Umbilical cord (tissue), 2 donors: ENCODE data around the gene TSC2. TPM values are rescaled to one million over a fixed set of nuclear protein-coding genes. Genes with fewer than 3 reads are reported as not detected.
"Not testable (repeated sequence)": the region's sequence is repeated elsewhere in the genome, so short reads cannot be mapped to it uniquely, and the experiment has no call there.

Experiments
- DNase-seq: peaks from one replicate; pipeline ENCODE4 v3.0.0-alpha.2; 2015; ENCODE audit warnings: low spot score
- total RNA-seq: library from RNA; depleted of rRNA; stranded (reverse); fragments of >200 nt; gene quantifications from one replicate; pipeline ENCODE4 v1.2.3, GENCODE V29; 2014; ENCODE audit warnings: low replicate concordance; ENCODE audit not compliant: insufficient read depth

TSC2 gene
- total RNA-seq, 1 donor from 2014 or later = 50.1 TPM

DNA sequence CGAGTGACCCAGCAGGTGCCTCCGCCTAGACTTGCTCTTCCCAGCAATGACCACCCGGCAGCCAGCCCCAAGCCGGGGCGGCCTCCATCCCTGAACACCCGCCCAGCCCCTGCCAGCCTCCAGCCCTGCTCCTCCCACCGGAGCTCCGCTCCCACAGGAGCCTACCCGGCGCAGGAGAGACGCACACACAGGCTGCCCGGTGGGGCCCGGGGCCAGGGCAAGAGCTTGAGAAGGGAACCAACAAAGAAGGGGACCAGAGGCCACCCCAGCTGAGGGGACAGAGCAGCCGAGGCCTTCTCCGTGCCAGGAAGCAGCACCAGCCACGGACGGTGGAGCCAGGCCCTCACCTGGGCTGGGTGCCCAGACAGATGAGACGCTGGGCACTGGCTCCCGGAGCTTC is 74.1 kb downstream of the TSC2 start:
- DNase-seq = no peak

DNA sequence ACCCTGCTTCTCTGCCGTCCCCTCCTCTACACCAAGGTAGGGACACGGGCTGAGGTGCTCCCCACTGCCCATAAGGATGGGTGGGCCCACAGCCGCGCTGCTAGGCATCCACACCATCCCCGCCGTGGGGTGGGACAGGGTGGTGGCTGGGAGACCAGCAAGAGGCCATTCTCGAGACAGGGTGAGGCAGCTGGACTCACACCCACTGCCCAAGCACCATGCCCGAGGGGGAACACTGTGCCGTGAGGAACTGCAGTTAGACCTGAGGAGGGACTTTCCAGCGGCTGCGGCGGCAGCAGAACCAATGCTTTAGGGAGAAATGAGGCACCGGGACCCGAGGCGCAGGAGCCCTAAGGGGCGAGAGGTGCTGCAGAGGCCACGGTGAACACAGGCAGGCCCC is 74.6 kb downstream of the TSC2 start:
- DNase-seq = no peak

DNA sequence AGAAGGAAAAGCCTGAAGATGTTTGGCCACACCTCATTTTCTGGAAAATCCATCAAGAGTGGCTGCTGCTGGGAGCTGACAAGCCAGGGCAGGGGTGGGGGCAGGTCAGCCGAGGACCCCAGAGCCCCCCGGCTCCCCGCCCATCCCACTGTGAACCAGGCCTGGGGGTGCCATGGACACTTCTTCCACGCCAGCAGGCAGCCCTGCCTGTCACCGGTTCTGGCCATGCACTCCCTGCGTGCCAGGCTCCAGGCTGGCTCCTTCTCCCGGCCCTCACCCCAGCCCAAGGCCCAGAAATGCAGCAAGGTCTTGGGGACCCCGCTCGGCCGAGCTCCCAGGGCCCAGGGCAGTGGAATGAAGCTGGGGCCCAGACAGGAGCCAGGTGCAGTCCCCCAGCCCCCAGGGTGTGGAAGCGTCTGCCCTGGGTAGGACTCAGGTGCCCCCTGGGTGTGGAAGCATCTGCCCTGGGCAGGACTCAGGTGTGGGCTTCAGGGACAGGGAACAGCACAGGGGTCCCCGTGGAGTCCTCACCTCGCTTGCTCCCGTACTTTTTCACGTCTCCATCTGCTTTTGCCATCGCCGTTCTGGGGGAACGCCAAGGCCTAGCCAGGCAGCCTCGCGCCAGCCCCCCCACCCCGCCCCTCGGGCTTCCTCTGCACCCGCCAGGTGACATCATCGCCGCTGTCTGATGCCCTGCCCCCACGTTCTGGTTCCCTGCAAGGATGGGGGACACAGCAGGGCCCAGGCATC is 75.3 kb downstream of the TSC2 start:
- not testable (repeated sequence) for DNase-seq

DNA sequence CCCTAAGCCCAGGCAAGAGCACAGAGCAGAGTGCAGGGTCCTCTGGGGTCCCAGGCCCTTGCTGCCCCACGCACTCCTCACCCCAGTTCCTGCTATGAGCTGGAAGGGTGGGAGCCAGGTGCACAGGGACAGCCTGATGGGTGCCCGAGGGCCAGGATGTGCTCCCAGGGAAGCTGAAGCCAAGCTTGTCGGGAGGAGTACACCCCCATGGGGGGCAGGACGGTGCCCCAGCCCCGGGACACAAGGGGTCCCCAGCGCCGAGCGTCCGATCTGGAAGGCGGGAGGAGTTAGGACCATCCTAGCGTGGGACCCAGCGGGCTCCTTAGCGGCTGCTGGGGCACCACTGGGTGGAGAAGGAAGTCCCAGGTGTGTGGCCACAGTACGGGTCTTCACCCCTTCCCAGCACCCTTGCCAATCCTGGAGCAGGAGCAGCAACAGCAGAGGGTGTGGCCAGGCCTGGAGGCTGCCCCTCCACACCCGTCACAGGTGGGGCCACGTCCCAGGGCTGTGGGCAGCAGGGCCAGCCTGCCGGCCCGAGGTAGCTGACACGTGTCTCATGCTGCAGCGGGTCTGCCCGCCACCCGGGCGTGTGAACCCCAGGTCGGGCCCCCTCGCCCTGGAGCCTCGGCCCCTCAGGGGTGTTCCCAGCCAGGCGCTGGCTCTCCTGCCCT is 76.1 kb downstream of the TSC2 start:
- not testable (repeated sequence) for DNase-seq

DNA sequence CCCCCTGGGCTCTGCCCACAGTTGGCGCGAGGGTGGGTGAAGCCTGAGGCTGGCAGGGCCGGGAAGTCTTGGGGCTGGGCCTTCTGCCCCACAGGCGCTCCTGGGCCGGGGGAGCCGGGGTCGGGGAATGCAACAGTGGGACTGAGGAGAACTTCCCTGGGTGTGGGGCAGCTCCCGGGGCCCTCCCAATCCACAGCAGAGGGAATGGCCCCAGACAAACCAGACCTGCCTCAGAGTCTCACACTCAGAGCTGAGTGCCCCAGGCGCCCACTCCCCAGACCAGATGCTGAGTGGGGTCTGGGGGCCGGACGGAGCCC is 76.5 kb downstream of the TSC2 start:
- DNase-seq = peak; percentile 32

DNA sequence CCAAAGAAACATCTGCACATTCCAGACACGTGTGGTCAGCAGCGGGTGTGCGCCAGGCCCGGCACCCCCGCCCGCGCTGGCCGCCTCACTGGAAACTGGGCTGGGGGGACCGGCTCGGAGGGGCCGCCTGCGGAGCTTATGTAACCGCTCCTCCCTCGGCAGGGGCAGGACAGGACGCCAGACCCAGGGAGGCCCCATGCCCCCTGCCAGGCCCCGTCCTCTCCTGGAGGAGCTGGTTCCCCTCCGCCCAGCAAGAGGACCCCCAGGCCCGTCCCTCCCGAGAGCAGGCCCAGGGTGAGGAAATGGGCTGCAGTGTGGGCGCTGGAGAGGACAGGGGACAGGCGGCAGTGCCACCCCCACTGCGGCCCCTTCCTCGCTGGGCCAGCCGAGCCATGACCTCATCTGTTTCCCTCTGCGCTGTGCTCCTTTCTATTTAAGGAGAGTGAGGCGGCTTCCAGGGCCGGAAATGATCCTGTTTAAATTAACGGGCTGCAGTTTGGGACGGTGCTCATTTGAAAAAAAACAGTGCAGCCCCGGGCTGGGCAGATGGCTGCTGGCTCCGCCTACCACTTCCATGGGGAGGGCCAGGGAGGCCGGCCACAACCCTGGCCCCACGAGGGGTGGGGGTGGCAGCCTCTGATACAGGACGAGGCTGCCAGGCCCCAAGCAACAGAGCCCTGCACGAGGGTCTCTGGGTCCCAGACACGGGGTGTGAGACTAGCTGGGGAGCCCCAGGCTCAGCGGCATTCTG is 77.1 kb downstream of the TSC2 start:
- peak; percentile 90 for DNase-seq

DNA sequence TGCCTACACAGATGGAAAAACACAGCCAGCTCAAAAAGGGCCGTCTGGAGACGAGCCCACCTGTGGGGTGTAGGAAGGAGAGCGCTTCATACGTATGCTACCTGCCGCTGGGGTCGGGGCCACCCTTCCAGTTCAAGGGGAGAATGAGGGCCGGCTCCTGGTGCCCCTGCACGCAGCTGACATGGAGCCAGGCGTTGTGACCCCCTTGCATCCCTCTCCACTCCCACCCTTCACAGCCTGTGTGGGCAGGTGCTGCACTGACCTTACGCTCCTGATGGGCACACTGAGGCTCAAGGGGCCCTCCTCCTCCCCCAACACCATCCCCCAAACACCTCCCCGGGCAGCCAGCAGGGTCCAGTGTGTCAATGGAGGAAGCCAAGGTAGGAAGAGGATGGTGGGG is 77.8 kb downstream of the TSC2 start:
- not testable (repeated sequence) for DNase-seq

DNA sequence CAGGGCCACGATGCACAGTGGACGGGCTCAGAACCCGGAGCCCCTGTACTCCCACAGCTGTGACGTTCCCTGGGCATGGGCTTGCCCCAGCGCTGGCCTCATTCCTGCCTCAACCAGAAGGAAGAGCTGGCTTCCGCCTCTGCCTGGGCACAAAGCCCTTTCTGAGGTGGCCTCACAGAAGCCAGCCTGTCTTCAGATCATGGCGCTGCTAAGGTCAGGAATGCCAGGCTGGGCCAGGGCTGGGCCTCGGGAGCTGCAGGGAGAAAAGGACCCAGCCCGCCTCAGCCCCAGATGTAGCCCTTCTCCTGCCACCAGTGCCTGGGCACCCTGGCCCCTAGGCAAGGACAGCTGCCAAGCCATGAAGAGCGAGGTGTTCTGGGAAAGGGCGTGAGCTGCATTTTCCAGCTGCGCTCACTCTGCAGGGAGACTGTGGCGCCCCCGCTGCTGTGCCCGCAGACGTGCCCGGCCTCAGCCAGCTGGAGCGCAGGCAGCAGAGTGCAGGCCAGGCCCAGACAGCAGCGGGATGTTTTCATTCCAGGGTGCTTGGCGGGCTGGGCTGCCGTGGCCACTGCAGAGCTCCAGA is 78.5 kb downstream of the TSC2 start:
- not testable (repeated sequence) for DNase-seq

DNA sequence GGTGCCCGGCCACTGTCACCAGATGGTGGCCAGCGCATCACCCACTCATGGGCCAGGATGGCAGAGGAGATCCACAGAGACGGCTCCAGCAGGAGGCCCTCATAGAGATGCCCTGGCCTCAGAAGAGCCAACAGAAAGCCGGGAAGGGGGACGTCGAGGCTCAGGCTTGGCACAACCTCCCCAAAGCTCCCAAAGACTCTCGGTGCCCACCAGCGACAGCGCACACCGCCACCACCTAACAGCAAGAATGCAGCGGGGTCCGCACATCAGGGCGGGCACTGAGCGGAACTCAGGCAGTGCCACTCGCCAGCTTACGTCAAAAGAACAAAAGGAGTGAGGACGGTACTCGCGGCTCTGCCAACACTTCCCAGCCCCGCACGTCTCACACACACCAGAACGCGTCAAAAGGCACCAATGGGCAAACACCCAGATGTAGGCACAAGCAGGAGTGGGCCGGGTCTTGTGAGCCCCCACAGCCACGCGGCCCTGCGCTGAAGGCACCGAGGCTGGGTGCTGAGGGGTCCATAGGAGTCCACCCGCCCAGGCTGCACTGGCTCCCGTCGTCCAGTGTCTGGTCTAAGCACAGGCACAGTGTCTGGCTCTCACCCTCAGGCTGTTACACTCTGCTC is 79.3 kb downstream of the TSC2 start:
- DNase-seq = not testable (repeated sequence)

DNA sequence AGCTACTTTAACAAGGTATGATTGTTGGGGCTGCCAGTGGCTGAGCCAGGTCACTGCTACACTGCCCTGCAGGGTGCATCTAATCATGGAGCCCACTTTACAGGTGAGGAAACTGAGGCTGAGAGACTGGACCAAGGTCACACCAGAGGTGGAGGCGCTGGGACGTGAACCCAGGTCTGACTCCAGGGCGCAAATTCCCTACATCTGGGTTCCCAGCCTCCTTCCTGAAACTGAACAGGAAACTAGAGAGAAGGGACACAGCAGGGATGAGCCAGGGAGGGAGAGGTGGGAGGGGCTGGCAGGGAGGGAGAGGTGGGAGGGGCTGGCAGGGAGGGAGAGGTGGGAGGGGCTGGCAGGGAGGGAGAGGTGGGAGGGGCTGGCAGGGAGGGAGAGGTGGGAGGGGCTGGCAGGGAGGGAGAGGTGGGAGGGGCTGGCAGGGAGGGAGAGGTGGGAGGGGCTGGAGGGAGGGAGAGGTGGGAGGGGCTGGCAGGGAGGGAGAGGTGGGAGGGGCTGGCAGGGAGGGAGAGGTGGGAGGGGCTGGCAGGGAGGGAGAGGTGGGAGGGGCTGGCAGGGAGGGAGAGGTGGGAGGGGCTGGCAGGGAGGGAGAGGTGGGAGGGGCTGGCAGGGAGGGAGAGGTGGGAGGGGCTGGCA is 80.0 kb downstream of the TSC2 start:
- DNase-seq = peak; percentile 46

DNA sequence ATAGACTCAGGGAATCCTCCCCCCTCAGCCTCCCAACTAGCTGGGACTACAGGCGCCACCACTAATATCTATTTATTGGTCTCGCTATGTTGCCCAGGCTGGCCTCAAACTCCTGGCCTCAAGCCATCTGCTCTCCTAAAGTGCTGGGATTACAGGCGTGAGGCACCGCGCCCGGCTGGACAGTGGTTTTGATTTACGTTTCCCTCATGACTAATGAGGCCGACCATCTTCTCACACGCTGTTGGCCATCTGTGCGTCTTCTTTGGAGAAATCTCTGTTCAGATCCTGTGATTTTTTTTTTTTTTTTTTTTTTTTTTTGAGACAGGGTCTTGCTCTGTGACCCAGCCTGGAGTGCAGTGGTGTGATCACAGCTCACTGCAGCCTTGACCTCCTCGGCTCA is 81.5 kb downstream of the TSC2 start:
- DNase-seq = not testable (repeated sequence)

DNA sequence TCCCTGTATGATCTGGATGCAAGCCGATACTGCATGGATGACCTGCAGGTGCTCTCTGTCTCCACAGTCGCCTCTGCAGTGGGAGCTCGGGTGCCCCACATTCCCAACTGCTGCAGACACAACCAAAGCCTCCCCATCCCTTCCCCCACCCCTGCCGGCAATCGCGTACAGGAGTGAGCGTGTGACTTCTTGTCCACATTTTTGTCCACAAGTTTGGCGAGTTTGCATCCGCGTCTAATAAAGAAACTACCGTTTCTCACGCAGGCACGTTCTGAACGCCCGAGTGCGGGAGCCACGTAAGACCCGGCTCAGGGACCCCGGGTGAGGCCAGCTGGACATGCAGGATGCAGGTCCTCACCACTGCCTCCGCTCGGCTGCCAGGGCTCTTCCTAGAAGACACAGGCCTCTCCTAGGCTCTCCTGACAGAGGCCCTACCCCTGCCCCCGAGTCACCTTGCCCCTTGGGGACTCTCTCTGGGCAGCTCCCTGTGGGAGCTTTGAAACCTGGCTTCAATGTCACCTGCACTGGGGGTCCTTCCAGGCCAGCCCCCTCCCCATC is 82.2 kb downstream of the TSC2 start:
- DNase-seq = not testable (repeated sequence)

DNA sequence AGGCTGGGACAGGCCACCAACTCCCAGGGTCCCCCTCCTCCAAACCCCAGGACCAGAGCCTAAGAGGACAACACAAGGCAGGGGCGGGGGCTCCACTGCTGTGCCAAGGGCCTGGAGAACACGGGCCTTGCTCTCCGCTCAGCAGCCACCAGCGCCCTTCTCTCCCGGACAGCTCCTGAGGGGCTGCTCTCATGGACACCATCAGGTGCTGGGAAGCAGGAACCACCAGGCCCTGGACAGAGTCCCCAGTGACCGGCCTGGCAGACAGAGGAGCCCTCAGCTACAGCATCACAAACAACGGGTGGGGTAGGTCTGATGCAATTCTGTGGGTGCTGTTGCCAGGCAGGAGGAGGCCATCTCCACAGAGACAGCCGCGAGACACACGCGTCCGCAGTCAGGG is 86.0 kb downstream of the TSC2 start:
- not testable (repeated sequence) for DNase-seq

DNA sequence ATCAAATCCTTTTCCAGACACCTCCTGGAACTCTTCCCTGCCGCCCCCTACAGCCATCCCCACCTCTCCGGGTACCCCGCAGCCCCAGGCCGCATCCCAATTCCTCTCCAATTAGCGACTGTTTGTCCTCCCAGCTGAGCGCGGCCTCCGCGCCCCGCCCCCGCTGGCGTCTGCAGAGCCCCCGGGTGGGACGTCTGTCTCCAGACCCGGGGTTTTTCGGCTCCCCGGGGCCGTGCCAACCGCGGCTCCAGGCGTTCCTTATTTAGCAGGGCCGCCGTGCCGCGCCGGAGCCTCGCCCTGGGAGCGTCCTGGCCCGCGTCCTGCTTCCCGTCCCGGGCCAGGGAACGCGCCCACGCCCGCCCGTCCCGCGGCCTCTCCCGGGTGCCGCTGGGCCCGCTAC is 87.3 kb downstream of the TSC2 start:
- not testable (repeated sequence) for DNase-seq

DNA sequence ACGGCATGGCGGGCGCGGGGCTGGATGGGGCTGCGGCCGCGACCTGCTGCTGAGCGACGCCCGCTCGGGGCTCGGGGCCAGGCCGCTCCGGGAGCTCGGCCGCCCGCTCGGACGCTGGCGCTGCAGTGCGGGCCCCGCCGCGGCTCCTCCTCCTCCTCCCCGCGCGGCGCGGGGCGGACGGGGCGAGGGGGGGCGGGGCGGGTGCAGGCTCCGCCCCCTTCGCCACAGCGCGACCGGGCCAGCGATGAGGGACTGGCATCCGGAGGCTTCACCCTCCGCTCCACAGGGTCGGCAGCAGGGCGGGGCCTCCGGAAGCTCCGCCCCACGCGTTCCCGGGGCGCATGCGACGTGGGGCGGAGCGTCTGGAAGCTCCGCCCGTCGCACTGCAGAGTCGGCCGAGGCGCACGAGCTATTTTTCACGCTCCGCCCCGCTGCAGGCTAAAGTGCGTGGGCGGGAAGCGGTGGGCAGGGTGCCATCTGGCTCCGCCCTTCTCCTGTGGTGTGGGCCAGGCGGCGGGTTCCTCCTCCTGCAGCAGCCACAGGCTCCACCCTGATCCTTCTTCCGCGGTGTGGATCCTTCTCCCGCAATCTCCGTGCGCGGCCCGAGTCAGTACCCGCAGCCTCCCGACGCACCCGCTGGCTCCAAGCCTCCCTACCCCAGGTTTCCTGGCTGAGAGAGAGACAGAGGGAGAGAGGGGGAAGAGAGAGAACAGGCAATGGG is 88.1 kb downstream of the TSC2 start, which contains the start of gene PKD1:
TSS of gene PKD1 (minus strand) at position 129 of the 721 bp plus-strand sequence. CDS start 209 bp downstream, outside the sequence.
- peak; percentile 95 for DNase-seq

Other genes starting within 250 kb of the TSC2 start
- 34.4 TPM for gene HAGH, start 221.2 kb upstream of the TSC2 start, total RNA-seq
- 36.1 TPM for gene FAHD1, start 220.8 kb upstream of the TSC2 start, total RNA-seq
- gene MEIOB, start 175.8 kb upstream of the TSC2 start, total RNA-seq = not detected
- not detected for gene HS3ST6, start 129.6 kb upstream of the TSC2 start, total RNA-seq
- gene MSRB1, start 104.8 kb upstream of the TSC2 start, total RNA-seq = 2.2 TPM
- not detected for gene RPL3L, start 93.3 kb upstream of the TSC2 start, total RNA-seq
- gene NDUFB10, start 88.4 kb upstream of the TSC2 start, total RNA-seq = 111 TPM
- gene RPS2, start 83.2 kb upstream of the TSC2 start, total RNA-seq = 1,669 TPM
- not detected for gene RNF151, start 81.1 kb upstream of the TSC2 start, total RNA-seq
- 10.4 TPM for gene TBL3, start 75.9 kb upstream of the TSC2 start, total RNA-seq
- gene NOXO1, start 66.5 kb upstream of the TSC2 start, total RNA-seq = not detected
- gene GFER, start 63.8 kb upstream of the TSC2 start, total RNA-seq = 12.0 TPM
- 2.4 TPM for gene SYNGR3, start 58.0 kb upstream of the TSC2 start, total RNA-seq
- 4.8 TPM for gene ZNF598, start 38.2 kb upstream of the TSC2 start, total RNA-seq
- not detected for gene NPW, start 28.2 kb upstream of the TSC2 start, total RNA-seq
- gene NHERF2, start 21.1 kb upstream of the TSC2 start, total RNA-seq = 30.3 TPM
- gene NTHL1, start 151 bp upstream of the TSC2 start, total RNA-seq = 10.4 TPM
- gene PKD1, start 87.9 kb downstream of the TSC2 start, total RNA-seq = 99.9 TPM
- gene RAB26, start 100.6 kb downstream of the TSC2 start, total RNA-seq = 0.48 TPM
- 22.9 TPM for gene TRAF7, start 107.8 kb downstream of the TSC2 start, total RNA-seq
- not detected for gene CASKIN1, start 148.6 kb downstream of the TSC2 start, total RNA-seq
- gene MLST8, start 157.5 kb downstream of the TSC2 start, total RNA-seq = 25.8 TPM
- 3.6 TPM for gene BRICD5, start 162.9 kb downstream of the TSC2 start, total RNA-seq
- 7.9 TPM for gene PGP, start 166.9 kb downstream of the TSC2 start, total RNA-seq
- 14.7 TPM for gene E4F1, start 175.6 kb downstream of the TSC2 start, total RNA-seq
- gene DNASE1L2, start 188.5 kb downstream of the TSC2 start, total RNA-seq = not detected
- gene ECI1, start 203.6 kb downstream of the TSC2 start, total RNA-seq = 24.6 TPM
- gene RNPS1, start 220.1 kb downstream of the TSC2 start, total RNA-seq = 51.3 TPM